ENCODE data around the gene FXR1.

Gene FXR1

DNA sequence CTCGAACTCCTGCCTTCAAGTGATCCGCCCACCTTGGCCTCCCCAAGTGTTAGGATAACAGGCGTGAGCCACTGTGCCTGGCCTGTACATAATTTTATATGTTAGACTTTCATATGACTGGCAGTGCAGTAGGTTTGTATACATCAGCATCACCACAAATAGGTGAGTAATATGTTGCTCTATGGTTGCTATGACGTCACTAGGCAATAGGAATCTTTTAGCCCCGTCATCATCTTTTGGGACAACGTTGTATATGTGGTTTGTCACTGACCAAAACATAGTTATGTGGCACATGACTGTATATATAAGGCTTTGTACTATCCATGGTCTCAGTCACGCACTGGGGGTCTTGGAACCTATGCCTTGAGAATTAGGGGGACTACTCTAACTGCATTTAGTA lies 94.1 kb downstream of the FXR1 start:
- no peaks in the 10 kb centered on the region for H3K79me2 ChIP-seq (ENCODE audit: insufficient read depth, low read length)
- no peaks in the 10 kb centered on the region for H3K27me3 ChIP-seq (ENCODE audit: insufficient read depth, low read length, poor library complexity)
- H3K9ac ChIP-seq (ENCODE audit: low read depth, low read length) = no peak overlapping the region
- DNase-seq (no peak), ATAC-seq (ENCODE audit: insufficient read depth, low read depth) (no peak)
- TF ChIP-seq, protein P1, sequence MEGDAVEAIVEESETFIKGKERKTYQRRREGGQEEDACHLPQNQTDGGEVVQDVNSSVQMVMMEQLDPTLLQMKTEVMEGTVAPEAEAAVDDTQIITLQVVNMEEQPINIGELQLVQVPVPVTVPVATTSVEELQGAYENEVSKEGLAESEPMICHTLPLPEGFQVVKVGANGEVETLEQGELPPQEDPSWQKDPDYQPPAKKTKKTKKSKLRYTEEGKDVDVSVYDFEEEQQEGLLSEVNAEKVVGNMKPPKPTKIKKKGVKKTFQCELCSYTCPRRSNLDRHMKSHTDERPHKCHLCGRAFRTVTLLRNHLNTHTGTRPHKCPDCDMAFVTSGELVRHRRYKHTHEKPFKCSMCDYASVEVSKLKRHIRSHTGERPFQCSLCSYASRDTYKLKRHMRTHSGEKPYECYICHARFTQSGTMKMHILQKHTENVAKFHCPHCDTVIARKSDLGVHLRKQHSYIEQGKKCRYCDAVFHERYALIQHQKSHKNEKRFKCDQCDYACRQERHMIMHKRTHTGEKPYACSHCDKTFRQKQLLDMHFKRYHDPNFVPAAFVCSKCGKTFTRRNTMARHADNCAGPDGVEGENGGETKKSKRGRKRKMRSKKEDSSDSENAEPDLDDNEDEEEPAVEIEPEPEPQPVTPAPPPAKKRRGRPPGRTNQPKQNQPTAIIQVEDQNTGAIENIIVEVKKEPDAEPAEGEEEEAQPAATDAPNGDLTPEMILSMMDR (IDR thresholded peaks at IDR 0.05; ENCODE audit: borderline replicate concordance, extremely low read depth, low read length, poor library complexity, severe bottlenecking) = no peak
- no peak for TF ChIP-seq EZH2 (IDR thresholded peaks at IDR 0.05; ENCODE audit: borderline replicate concordance, low read depth, low read length, severe bottlenecking)
- no peak overlapping the region for H2AFZ ChIP-seq (ENCODE audit: low read depth, low read length)
- H4K20me1 ChIP-seq (ENCODE audit: insufficient read depth, low read length) = no peaks in the 10 kb centered on the region
- H3K4me3 ChIP-seq (ENCODE audit: low read depth in 1 of 2, low read length in 2 of 2) = no peak overlapping the region
- H3K36me3 ChIP-seq (ENCODE audit: insufficient read depth, low read length) = no peaks in the 10 kb centered on the region
- no peaks in the 10 kb centered on the region for H3K4me1 ChIP-seq (ENCODE audit: insufficient read depth, low read length)
- H3K4me2 ChIP-seq (ENCODE audit: insufficient read depth, low read length) = no peak overlapping the region
- H3K27ac ChIP-seq (ENCODE audit: low read length) = no peak overlapping the region
- no peaks in the 10 kb centered on the region for H3K9me3 ChIP-seq (ENCODE audit: insufficient read depth, low read length, severe bottlenecking)

DNA sequence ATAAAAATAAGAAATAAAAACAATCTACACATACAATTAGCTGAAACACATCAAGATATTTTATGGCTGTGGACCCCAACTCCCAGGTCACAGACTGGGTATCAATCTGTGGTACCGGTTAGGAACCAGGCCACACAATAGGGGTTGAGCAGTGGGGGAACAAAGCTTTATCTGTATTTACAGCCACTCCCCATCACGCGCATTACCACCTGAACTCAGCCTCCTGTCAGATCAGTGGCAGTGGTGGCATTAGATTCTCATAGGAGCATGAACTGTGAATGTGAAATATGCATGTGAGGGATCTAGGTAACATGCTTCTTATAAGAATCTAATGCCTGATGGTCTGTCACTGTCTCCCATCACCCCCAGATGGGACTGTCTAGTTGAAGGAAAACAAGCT lies 94.8 kb downstream of the FXR1 start:
- no peak overlapping the region for H3K4me2 ChIP-seq (ENCODE audit: insufficient read depth, low read length)
- no peaks in the 10 kb centered on the region for H3K4me1 ChIP-seq (ENCODE audit: insufficient read depth, low read length)
- TF ChIP-seq, protein P1 (IDR thresholded peaks at IDR 0.05; ENCODE audit: borderline replicate concordance, extremely low read depth, low read length, poor library complexity, severe bottlenecking) = no peak
- no peak for TF ChIP-seq EZH2 (IDR thresholded peaks at IDR 0.05; ENCODE audit: borderline replicate concordance, low read depth, low read length, severe bottlenecking)
- H3K27me3 ChIP-seq (ENCODE audit: insufficient read depth, low read length, poor library complexity) = no peaks in the 10 kb centered on the region
- no peak overlapping the region for H2AFZ ChIP-seq (ENCODE audit: low read depth, low read length)
- H3K27ac ChIP-seq (ENCODE audit: low read length) = no peak overlapping the region
- ATAC-seq (ENCODE audit: insufficient read depth, low read depth) (no peak), DNase-seq (no peak)
- no peak overlapping the region for H3K4me3 ChIP-seq (ENCODE audit: low read depth in 1 of 2, low read length in 2 of 2)
- no peak overlapping the region for H3K9ac ChIP-seq (ENCODE audit: low read depth, low read length)
- no peaks in the 10 kb centered on the region for H4K20me1 ChIP-seq (ENCODE audit: insufficient read depth, low read length)
- no peaks in the 10 kb centered on the region for H3K79me2 ChIP-seq (ENCODE audit: insufficient read depth, low read length)
- H3K9me3 ChIP-seq (ENCODE audit: insufficient read depth, low read length, severe bottlenecking) = no peaks in the 10 kb centered on the region
- no peaks in the 10 kb centered on the region for H3K36me3 ChIP-seq (ENCODE audit: insufficient read depth, low read length)

DNA sequence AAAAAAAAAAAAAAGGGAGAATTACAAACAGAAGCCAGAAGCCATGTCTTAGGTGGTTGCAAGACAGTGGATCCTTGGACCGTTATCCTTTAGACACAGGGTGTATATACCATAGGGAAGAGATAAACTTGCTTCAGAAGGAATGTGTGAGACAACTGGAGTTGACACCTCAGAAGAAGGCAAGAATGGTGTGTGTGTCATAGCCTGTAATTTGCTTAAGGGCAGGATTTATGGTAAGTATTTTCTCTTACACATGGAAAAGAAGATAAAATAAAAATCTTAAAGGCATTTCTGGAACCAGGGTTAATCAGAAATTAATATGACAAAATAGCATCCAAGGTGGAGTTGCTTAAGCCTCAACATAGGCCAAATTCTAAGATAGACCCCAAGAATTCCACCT lies 96.3 kb downstream of the FXR1 start:
- no peak for DNase-seq
- H3K79me2 ChIP-seq (ENCODE audit: insufficient read depth, low read length) = no peaks in the 10 kb centered on the region

More for the DNA sequence above, 96.3 kb downstream of the FXR1 start:
- Histone ChIP-seq H3K27ac (ENCODE audit: low read length) (no peak overlapping the region), H3K9ac (ENCODE audit: low read depth, low read length) (no peak overlapping the region), H3K9me3 (ENCODE audit: insufficient read depth, low read length, severe bottlenecking) (no peaks in the 10 kb centered on the region), H3K4me1 (ENCODE audit: insufficient read depth, low read length) (no peaks in the 10 kb centered on the region), H3K27me3 (ENCODE audit: insufficient read depth, low read length, poor library complexity) (no peaks in the 10 kb centered on the region), H2AFZ (ENCODE audit: low read depth, low read length) (no peak overlapping the region), H3K36me3 (ENCODE audit: insufficient read depth, low read length) (no peaks in the 10 kb centered on the region), H3K4me2 (ENCODE audit: insufficient read depth, low read length) (no peak overlapping the region), H3K4me3 (ENCODE audit: low read depth in 1 of 2, low read length in 2 of 2) (no peak overlapping the region), H4K20me1 (ENCODE audit: insufficient read depth, low read length) (no peaks in the 10 kb centered on the region)
- ATAC-seq (ENCODE audit: insufficient read depth, low read depth) = no peak
- no peak for TF ChIP-seq EZH2 (IDR thresholded peaks at IDR 0.05; ENCODE audit: borderline replicate concordance, low read depth, low read length, severe bottlenecking)
- TF ChIP-seq, protein P1 (IDR thresholded peaks at IDR 0.05; ENCODE audit: borderline replicate concordance, extremely low read depth, low read length, poor library complexity, severe bottlenecking) = no peak

Data from DND-41 (cell line).